Heart left ventricle (tissue), 16 donors: ENCODE data around the gene BRPF1. TPM values are rescaled to one million over a fixed set of nuclear protein-coding genes. Genes with fewer than 3 reads are reported as not detected.

Experiments
- ATAC-seq, 4 donors: fragments of 200-7000 bp; cut with Tn5 transposase; one replicate each; pipeline ENCODE4 v1.9.1; 2020 to 2022; ENCODE audit warnings: moderate library complexity in 4 of 4, mild to moderate bottlenecking in 3 of 4, moderate number of reproducible peaks in 1 of 4
- DNase-seq, 5 donors: peaks; one replicate each; pipeline ENCODE4 v3.0.0-alpha.2; 2020
- H3K27ac ChIP-seq, 12 donors: fragments of 200-600 bp; sonication (generic) in 4 of 12; one replicate each; pipeline versions ENCODE4 v1.5.0 to v1.8.0; 2016 to 2022; ENCODE audit warnings: mild to moderate bottlenecking in 2 of 12
- H3K27me3 ChIP-seq, 9 donors: fragments of 200-600 bp; sonication (generic) in 2 of 9; one replicate each; pipeline versions ENCODE4 v1.5.1 to v1.8.0; 2016 to 2022; ENCODE audit warnings: mild to moderate bottlenecking in 3 of 9
- H3K36me3 ChIP-seq, 9 donors: fragments of 200-600 bp; sonication (generic) in 2 of 9; one replicate each; pipeline versions ENCODE4 v1.5.0 to v1.8.0; 2018 to 2022; ENCODE audit warnings: mild to moderate bottlenecking in 2 of 9
- H3K4me1 ChIP-seq, 12 donors: fragments of 200-600 bp; sonication (generic) in 4 of 12; one replicate each; pipeline versions ENCODE4 v1.5.0 to v1.8.0; 2016 to 2022; ENCODE audit warnings: mild to moderate bottlenecking in 3 of 12
- H3K4me3 ChIP-seq, 12 donors: fragments of 200-600 bp; sonication (generic) in 4 of 12; one replicate each; pipeline versions ENCODE4 v1.5.0 to v1.8.0; 2017 to 2022; ENCODE audit warnings: mild to moderate bottlenecking in 9 of 12, moderate library complexity in 4 of 12
- H3K9me3 ChIP-seq, 12 donors: fragments of 200-600 bp; sonication (generic) in 4 of 12; one replicate each; pipeline versions ENCODE4 v1.5.0 to v1.8.0; 2016 to 2022; ENCODE audit warnings: mild to moderate bottlenecking in 1 of 12
- POLR2A ChIP-seq, 2 donors: fragments of 450-650 bp; IDR thresholded peaks; one replicate each; pipeline ENCODE4 v1.6.1; 2017; ENCODE audit warnings: antibody characterized with exemption in 2 of 2, mild to moderate bottlenecking in 2 of 2, moderate library complexity in 2 of 2
- WGBS, 4 donors: extraction: QIAGEN DNeasy Blood & Tissue Kit in 2 of 4; methylation state at CpG; one replicate each; pipeline versions ENCODE4 v1.1.5 to v1.1.7; 2013 to 2018; 5-methylcytosine and 5-hydroxymethylcytosine counted together
- intact Hi-C, 10 donors: fragments of 100-400 bp; cut with DNase I; formaldehyde crosslinking; loops; one replicate each; pipeline versions ENCODE4 v1.11.1 to v1.14.2; 2022
- polyA plus RNA-seq, 2 donors: library from polyadenylated mRNA; stranded (reverse); fragments of 200-250 nt; gene quantifications; one replicate each; pipeline ENCODE4 v1.2.3, GENCODE V29; 2013
- total RNA-seq, 9 donors: library from RNA; depleted of rRNA in 2 of 9; stranded (reverse); fragments of >200 nt in 2 of 9; fragmentation: NEBNext Ultra II Directional in 3 of 9; extraction: Animal tissue kit (Norgen Biotek cat#: 25700) in 3 of 9; gene quantifications; one replicate each; pipeline versions ENCODE4 v1.1.0 to v1.2.4, GENCODE V29; 2016 to 2023
- TF ChIP-seq, protein P1 (sequence below), 12 donors: fragments of 200-600 bp; sonication (generic) in 4 of 12; IDR thresholded peaks; one replicate each; pipeline versions ENCODE4 v1.5.0 to v1.8.0; 2018 to 2022; ENCODE audit warnings: antibody characterized with exemption in 12 of 12, mild to moderate bottlenecking in 5 of 12
- donor health status: ischemic (EF 13 %, LVEDD 7.1; RV severe dilation, severe dysfunction).
- donor health status: healthy with polysubstance abuse.
- donor health status: DM: no; HTN: yes; CAD: no.
- donor health status: DM: no; HTN: no; CAD: no.
- donor health status: ischemic (EF 25% LVEDD 6.9; RV normal size, moderate dysfunction).
- donor health status: ischemic (EF 25% LVEDD 5.7; RV mildly dilated, moderate dysfunction).
- donor health status: healthy.
- donor health status: DM: yes; HTN: yes; CAD: no.
- donor health status: ischemic (EF 35%, LVEDD 5.7; RV mildly dilated, moderate dysfunction).
- donor health status: nonischemic (EF 11% LVEDD 7.7; RV severe dilation, severe dysfunction).
- donor health status: DM: yes; HTN: yes; CAD: no.
- donor health status: PGD.
- donor health status: ischemic (EF 29% LVEDD 5.4; RV normal size, mild dysfunction).
- donor health status: nonischemic (EF 23%, LVEDD 6.1; RV moderate dilation, normal function).

BRPF1 gene
- total and polyA plus RNA-seq, 11 donors, result 5.5 to 17.8 (median 10.6) TPM

DNA sequence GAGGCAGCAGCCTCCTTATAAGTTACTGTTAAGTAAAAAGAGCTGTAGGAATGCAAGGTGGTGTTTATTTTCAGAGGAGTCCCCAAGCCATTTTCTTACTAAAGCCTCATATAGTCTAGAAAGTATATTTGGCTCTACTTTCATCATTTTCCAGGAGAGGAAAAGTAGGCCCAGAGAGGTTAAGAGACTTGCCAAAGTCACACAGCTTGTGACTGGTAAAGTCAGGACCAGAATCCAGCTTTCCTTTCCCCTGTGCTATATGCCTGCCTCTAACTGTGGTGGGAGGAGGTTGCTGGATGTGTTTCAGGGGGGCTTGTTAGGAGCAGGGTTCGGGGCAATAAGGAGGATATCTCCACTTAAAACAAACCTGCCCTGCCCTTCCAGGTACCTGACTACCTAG, 11.0 kb downstream of the BRPF1 start:
- 97 to 100% (median 100%) methylated on average over 1 of the region's 1 CpG for WGBS, 4 donors
- TF ChIP-seq POLR2A (IDR thresholded peaks at IDR 0.05), result no peak
- TF ChIP-seq, protein P1, sequence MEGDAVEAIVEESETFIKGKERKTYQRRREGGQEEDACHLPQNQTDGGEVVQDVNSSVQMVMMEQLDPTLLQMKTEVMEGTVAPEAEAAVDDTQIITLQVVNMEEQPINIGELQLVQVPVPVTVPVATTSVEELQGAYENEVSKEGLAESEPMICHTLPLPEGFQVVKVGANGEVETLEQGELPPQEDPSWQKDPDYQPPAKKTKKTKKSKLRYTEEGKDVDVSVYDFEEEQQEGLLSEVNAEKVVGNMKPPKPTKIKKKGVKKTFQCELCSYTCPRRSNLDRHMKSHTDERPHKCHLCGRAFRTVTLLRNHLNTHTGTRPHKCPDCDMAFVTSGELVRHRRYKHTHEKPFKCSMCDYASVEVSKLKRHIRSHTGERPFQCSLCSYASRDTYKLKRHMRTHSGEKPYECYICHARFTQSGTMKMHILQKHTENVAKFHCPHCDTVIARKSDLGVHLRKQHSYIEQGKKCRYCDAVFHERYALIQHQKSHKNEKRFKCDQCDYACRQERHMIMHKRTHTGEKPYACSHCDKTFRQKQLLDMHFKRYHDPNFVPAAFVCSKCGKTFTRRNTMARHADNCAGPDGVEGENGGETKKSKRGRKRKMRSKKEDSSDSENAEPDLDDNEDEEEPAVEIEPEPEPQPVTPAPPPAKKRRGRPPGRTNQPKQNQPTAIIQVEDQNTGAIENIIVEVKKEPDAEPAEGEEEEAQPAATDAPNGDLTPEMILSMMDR (IDR thresholded peaks at IDR 0.05), result no peak
- Histone ChIP-seq H3K27me3 (no peaks in the 10 kb centered on the region), H3K4me3 (no peak overlapping the region), H3K9me3 (no peaks in the 10 kb centered on the region), H3K4me1 (peaks cover 0 to 3% (median 0%) of the 10 kb centered on the region in 12 donors), H3K36me3 (peaks cover 3 to 100% (median 100%) of the 10 kb centered on the region in 9 donors), H3K27ac (no peak overlapping the region)
- ATAC-seq (no peak), DNase-seq (no peak)
- intact Hi-C loops, result loop anchor here in 1 of 10 donors (10.0 kb wide), 1 partner anchor 238 kb away; no protein-coding TSS in a partner anchor

DNA sequence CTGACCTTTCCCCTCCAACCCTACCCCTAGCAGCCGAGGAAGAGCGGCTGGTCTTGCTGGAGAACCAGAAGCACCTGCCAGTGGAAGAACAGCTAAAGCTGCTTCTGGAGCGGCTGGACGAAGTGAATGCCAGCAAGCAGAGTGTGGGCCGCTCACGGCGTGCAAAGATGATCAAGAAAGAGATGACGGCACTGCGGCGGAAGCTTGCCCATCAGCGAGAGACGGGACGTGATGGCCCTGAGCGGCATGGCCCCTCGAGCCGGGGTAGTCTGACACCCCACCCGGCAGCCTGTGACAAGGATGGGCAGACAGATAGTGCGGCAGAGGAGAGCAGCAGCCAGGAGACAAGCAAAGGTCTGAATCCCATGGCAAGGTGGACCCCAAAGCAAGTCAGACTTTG, 12.0 kb downstream of the BRPF1 start:
- no peaks in the 10 kb centered on the region for H3K9me3 ChIP-seq
- no peak for ATAC-seq
- H3K4me3 ChIP-seq, result no peak overlapping the region
- WGBS, 4 donors, result 94 to 97% (median 96%) methylated on average over 18 of the region's 18 CpGs
- H3K36me3 ChIP-seq, result peaks cover 3 to 100% (median 97%) of the 10 kb centered on the region in 9 donors
- intact Hi-C loops, result loop anchor here in 1 of 10 donors (10.0 kb wide), 1 partner anchor 239 kb away; no protein-coding TSS in a partner anchor
- H3K27ac ChIP-seq, result no peak overlapping the region
- no peak for TF ChIP-seq POLR2A (IDR thresholded peaks at IDR 0.05)
- TF ChIP-seq, protein P1 (IDR thresholded peaks at IDR 0.05), result no peak
- H3K4me1 ChIP-seq, result peaks cover 0 to under 1% (median 0%) of the 10 kb centered on the region in 12 donors
- DNase-seq, result no peak
- H3K27me3 ChIP-seq, result no peaks in the 10 kb centered on the region

DNA sequence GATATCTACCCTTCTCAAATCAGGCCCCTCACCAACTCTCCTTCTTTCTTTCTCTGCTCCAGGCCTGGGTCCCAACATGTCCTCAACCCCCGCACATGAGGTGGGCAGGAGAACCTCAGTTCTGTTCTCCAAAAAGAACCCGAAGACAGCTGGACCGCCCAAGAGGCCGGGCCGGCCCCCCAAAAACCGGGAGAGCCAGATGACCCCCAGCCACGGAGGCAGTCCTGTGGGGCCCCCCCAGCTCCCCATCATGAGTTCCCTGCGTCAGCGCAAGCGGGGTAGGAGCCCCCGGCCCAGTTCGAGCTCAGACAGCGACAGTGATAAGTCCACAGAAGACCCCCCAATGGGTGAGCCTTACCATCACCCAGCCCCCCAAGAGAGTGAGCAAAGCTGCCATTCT, 12.6 kb downstream of the BRPF1 start:
- no peak for ATAC-seq

DNA sequence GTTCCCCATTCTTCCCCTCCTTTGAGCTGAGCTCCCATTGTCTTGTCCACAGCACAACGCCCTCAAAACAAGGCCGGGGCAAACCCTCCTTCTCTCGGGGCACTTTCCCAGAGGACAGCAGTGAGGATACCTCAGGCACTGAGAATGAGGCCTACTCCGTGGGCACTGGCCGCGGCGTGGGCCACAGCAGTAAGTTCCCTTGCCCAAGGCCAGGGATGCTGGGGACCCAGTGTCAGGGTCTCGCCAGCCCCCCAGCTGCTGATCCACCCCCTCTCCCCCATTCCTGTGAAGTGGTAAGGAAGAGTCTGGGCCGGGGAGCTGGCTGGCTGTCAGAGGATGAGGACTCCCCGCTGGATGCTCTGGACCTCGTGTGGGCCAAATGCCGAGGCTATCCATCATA, 14.0 kb downstream of the BRPF1 start:
- 91 to 94% (median 93%) methylated on average over 7 to 12 of the region's 12 CpGs for WGBS, 4 donors
- H3K4me1 ChIP-seq, result peaks cover 0 to 13% (median 9%) of the 10 kb centered on the region in 12 donors
- intact Hi-C loops, result loop anchor here in 2 of 10 donors (5.0 to 10.0 kb wide), 2 partner anchors 88 to 241 kb away; no protein-coding TSS in a partner anchor
- DNase-seq (no peak), ATAC-seq (no peak)
- H3K36me3 ChIP-seq, result peaks cover 0 to 83% (median 77%) of the 10 kb centered on the region in 9 donors
- no peak overlapping the region for H3K27ac ChIP-seq
- TF ChIP-seq, protein P1 (IDR thresholded peaks at IDR 0.05), result no peak
- TF ChIP-seq POLR2A (IDR thresholded peaks at IDR 0.05), result no peak
- H3K4me3 ChIP-seq, result no peak overlapping the region
- no peaks in the 10 kb centered on the region for H3K27me3 ChIP-seq
- no peaks in the 10 kb centered on the region for H3K9me3 ChIP-seq

More for the DNA sequence above, 12.6 kb downstream of the BRPF1 start:
- intact Hi-C loops, result loop anchor here in 1 of 10 donors (10.0 kb wide), 1 partner anchor 239 kb away; no protein-coding TSS in a partner anchor
- no peaks in the 10 kb centered on the region for H3K9me3 ChIP-seq
- peaks cover 3 to 96% (median 91%) of the 10 kb centered on the region in 9 donors for H3K36me3 ChIP-seq
- no peak overlapping the region for H3K4me3 ChIP-seq
- no peak overlapping the region for H3K27ac ChIP-seq
- WGBS, 4 donors, result 96 to 98% (median 97%) methylated on average over 13 of the region's 13 CpGs
- H3K4me1 ChIP-seq, result peaks cover 0 to 7% (median 3%) of the 10 kb centered on the region in 12 donors
- TF ChIP-seq POLR2A (IDR thresholded peaks at IDR 0.05), result no peak
- TF ChIP-seq, protein P1 (IDR thresholded peaks at IDR 0.05), result no peak
- DNase-seq, result no peak
- no peaks in the 10 kb centered on the region for H3K27me3 ChIP-seq
